ENCODE results near the gene TENM3.

DNA sequence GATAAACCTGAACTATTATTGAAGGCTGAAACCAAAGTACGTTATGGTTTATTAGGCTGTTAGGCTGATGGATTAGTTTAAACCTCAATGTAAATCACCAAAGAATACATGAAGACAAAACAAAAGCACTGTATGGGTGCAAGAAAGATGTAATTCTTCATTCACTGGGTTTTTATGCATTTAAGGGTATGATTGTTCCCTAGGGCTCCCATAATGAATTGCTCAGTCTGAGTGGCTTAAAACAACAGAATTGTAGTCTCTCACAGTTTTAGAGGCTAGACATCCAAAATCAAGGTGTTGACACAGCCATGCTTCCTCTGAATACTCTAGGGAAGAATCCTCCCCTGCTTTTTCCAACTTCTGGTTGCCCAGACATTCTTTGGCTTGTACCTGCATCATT lies 222.8 kb downstream of the TENM3 start:
- TF ChIP-seq, protein P1, sequence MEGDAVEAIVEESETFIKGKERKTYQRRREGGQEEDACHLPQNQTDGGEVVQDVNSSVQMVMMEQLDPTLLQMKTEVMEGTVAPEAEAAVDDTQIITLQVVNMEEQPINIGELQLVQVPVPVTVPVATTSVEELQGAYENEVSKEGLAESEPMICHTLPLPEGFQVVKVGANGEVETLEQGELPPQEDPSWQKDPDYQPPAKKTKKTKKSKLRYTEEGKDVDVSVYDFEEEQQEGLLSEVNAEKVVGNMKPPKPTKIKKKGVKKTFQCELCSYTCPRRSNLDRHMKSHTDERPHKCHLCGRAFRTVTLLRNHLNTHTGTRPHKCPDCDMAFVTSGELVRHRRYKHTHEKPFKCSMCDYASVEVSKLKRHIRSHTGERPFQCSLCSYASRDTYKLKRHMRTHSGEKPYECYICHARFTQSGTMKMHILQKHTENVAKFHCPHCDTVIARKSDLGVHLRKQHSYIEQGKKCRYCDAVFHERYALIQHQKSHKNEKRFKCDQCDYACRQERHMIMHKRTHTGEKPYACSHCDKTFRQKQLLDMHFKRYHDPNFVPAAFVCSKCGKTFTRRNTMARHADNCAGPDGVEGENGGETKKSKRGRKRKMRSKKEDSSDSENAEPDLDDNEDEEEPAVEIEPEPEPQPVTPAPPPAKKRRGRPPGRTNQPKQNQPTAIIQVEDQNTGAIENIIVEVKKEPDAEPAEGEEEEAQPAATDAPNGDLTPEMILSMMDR (IDR thresholded peaks at IDR 0.05): no peak
- no peak for TF ChIP-seq POLR2AphosphoS5 (IDR thresholded peaks at IDR 0.05; ENCODE audit: insufficient read depth in 1 of 2, low read depth in 1 of 2)

Data from vagina (tissue), 2 donors.